CD4-positive, alpha-beta T cell treated with Interleukin-1 beta for 1 hour (primary cell): ENCODE measurements around the gene RPS21.
"Not testable (repeated sequence)": the region's sequence is repeated elsewhere in the genome, so short reads cannot be mapped to it uniquely, and the experiment has no call there.

Experiments used
- DNase-seq, 2 donors: peaks; one replicate each; pipeline ENCODE4 v3.0.0-alpha.2; 2020 to 2022

Gene RPS21

GRCh38 chr20:62366370-62367135 is 20.4 kb upstream of the RPS21 start:
- no peak for DNase-seq

GRCh38 chr20:62367136-62367632 is 19.7 kb upstream of the RPS21 start, which contains the start of gene LAMA5:
TSS of gene LAMA5 (minus strand) at chr20:62367312. CDS start at chr20:62367245, 67 bp downstream.
- DNase-seq = no peak

GRCh38 chr20:62367633-62368391 is 19.1 kb upstream of the RPS21 start:
- DNase-seq = no peak

- no peak for DNase-seq
Observed at GRCh38 chr20:62368392-62368975, 18.4 kb upstream of the RPS21 start.

GRCh38 chr20:62368976-62369814 is 17.7 kb upstream of the RPS21 start:
- DNase-seq = no peak

- no peak for DNase-seq
Observed at GRCh38 chr20:62369815-62370114, 17.1 kb upstream of the RPS21 start.

- no peak for DNase-seq
Observed at GRCh38 chr20:62370115-62370806, 16.6 kb upstream of the RPS21 start.

- DNase-seq = no peak
Observed at GRCh38 chr20:62370807-62371587, 15.9 kb upstream of the RPS21 start.

GRCh38 chr20:62371588-62372041 is 15.3 kb upstream of the RPS21 start:
- no peak for DNase-seq

GRCh38 chr20:62372042-62372993 is 14.6 kb upstream of the RPS21 start:
- no peak for DNase-seq

GRCh38 chr20:62373631-62374179 is 13.2 kb upstream of the RPS21 start:
- DNase-seq = not testable (repeated sequence)

- DNase-seq = no peak
Observed at GRCh38 chr20:62374331-62375152, 12.4 kb upstream of the RPS21 start.

- DNase-seq = no peak
Observed at GRCh38 chr20:62376112-62377063, 10.5 kb upstream of the RPS21 start.

GRCh38 chr20:62377064-62377461 is 9.8 kb upstream of the RPS21 start:
- no peak for DNase-seq

GRCh38 chr20:62377615-62378178 is 9.2 kb upstream of the RPS21 start:
- no peak for DNase-seq

GRCh38 chr20:62378215-62378614 is 8.7 kb upstream of the RPS21 start:
- no peak for DNase-seq

GRCh38 chr20:62381202-62381797 is 5.6 kb upstream of the RPS21 start:
- DNase-seq = no peak
